ENCODE results near the gene JPH3.

The JPH3 gene

DNA sequence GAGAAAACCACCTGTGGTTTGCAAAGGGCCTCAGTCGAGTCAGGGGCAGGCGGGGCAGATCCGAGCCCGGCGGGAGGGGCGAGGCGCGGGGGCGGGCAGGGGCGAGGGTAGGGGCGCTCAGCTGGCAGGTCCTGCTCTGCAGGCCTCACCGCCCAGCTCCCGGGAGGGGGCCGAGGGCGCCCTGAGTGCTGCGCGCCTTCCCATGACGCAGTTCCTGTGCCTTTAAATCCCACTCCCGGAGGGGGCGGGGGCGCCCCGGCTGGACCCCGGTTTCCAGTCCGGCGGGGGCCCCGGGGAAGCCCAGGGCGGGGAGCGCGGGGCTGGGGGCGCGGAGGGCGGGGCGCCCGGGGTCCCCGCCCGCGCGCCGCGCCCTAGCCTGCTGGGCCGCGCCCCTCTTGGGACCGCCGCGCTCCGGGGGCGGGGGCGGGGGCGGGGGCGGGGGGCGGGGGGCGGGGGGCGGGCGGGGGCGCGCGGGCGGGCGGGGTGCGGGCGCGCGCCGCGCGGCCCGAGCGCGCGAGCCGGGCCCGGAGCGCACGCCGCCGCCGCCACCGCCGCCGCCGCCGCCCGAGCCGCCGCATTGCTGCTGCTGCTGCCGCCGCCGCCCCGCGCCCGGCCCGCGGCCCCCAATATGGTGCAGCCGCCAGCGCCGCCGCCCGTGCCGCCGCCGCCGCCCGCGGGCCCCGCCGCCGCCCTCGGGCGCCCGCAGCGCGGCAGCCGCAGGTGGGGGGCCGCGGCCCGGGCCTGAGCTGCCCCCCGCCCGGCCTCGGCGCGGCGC is at the start of gene JPH3:
Gene JPH3 (plus strand): TSS at position 508 of the 775 bp plus-strand sequence. CDS start 639 bp downstream, outside the sequence.
- FAIRE-seq, result no peak
- no peak for DNase-seq (ENCODE audit: insufficient read length, low spot score)

DNA sequence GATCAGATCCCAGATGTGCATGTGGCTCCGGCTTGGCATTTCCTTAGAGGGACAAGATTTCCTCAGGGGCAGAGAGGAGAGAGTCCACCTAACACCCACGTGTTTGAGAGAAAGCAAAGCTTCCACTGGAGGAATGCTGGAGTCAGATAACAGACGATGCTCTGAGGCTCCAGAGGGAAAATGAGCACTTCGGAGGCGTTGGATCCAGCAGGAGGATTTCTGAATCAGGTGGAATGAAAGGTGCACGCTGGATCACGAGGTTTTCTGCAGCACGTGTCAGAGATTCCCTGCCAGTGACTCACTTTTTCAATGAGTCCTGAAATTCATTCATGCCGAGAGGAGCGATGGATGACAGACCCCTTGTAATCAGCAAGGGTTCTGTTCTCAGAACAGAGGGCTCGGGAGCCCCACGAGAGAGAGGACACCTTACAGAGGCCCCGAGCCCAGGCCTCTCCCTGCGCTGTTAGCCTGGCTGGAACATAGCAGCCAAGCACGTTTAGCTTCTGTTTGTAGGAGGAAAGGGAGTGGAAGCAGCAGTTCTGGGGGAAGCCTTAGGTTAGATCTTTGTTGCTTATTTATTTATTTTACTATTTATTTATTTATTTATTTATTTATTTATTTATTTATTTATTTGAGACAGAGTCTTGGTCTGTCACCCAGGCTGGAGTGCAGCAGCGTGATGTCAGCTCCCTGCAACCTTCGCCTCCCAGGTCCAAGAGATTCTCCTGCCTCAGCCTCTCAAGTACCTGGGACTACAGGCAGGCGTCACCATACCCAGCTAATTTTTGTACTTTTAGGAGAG is 49.3 kb upstream of the JPH3 start:
- no peak for FAIRE-seq
- DNase-seq (ENCODE audit: insufficient read length, low spot score), result no peak

DNA sequence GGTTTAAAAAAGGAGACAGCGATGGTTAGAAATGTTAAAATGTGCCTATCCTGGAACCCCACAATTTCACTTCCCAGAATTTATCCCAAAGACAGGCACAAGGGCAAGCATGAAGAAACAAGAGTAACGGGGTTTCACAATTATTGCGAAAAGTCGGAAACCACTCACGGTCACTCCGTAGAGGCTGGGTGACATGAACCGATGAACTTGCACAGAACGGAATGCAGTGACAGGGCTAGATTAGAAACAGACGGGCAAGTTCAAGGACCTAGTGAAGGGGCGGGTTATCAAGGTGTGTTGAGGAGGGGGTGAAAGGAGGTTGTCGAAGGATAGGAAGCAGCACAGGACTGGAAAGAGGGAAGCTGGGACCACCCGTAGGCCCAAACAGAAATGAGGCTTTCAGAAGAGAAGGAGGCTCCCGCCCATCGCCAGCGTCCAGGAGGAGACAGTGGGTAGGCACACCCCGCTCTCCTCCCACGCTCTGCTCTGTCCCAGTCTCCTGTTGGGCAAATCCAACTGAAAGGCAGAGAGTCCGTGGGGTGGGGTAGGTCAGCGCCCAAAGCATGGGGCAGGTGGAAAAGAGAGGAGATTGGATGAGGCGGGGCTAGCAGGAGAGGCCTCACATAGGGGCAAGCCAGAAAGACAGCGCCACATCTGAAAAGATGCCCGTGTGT is 47.4 kb upstream of the JPH3 start:
- FAIRE-seq (no peak), DNase-seq (ENCODE audit: insufficient read length, low spot score) (no peak)

DNA sequence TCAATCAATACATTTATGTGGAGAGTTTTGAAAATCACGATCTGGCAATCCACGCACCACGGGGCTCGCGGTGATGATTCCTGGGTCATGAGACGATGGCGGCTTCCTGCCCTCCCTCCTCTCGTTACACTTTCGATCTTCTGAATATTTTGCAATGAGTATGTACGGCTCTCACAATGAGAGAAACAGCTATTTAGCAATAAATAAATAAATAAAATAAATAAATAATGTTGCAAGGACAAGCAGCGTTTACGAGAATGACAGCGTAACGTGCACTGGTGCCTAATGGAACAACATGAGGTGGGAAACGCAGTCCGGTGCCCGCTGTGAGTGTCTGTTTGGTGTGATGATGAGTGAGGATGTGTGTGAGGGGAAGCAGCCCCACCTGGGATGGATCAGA is 46.7 kb upstream of the JPH3 start:
- no peak for DNase-seq (ENCODE audit: insufficient read length, low spot score)
- no peak for FAIRE-seq

DNA sequence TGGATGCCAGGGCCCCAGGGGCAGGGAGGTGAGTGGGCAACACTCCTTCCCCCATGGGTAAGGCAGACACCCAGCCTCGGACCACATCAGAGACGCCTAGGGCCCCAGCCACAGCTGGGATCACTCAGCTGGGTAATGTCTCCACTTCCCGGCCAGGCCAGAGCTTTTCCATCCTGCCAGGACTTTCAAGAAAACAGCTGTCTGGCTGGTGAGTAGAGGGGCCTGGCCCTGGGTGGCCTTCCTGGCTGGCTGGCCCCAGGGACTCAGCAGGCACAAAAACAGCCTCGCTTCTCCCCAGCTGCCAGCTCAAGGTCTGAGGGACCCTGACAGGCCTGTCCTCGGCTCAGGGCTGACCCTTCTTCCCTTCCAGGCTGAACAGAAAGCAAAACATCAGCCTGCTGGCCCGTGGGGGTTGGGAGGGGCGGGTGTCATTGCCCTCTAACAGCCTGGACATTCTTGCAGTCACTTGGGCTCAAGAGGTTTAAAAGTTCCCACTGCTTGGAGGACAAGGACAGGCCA is 45.3 kb upstream of the JPH3 start:
- FAIRE-seq (no peak), DNase-seq (ENCODE audit: insufficient read length, low spot score) (no peak)

DNA sequence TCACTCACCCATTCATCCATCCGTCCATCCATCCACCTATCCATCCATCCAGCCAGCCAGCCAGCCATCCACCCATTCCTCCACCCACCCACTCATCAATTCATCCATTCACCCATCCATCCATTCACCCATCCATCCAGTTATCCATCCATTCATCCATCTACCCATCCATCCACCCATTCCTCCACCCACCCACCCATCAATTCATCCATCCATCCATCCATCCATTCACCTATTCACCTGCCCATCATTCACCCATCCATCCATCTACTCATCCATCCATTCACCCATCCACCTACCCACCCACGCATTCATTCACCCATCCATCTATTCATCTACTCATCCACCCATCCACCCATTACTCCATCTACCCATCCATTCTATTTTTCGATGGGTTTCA is 43.6 kb upstream of the JPH3 start:
- no peak for FAIRE-seq
- DNase-seq (ENCODE audit: insufficient read length, low spot score), result no peak

DNA sequence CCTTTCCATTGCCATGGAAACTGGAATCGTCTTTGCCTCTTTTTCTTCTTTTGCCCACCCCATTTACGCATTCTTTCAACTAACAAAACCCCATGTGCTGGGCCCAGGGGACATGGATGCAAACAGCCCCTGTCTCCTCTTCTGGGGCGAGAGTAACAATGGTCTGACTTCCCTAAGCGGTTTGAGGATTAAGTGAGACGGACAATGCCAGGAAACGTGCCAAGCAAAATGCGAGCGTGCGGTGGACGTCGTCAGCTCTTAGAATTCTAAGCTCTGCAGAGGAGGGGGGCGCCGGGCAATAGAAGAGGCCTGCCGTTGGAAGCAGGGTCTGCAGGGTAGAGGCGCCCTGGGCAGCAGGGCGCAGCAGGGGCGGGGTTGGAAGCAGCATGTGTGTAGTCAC is 42.4 kb upstream of the JPH3 start:
- FAIRE-seq, result no peak
- DNase-seq (ENCODE audit: insufficient read length, low spot score), result no peak

DNA sequence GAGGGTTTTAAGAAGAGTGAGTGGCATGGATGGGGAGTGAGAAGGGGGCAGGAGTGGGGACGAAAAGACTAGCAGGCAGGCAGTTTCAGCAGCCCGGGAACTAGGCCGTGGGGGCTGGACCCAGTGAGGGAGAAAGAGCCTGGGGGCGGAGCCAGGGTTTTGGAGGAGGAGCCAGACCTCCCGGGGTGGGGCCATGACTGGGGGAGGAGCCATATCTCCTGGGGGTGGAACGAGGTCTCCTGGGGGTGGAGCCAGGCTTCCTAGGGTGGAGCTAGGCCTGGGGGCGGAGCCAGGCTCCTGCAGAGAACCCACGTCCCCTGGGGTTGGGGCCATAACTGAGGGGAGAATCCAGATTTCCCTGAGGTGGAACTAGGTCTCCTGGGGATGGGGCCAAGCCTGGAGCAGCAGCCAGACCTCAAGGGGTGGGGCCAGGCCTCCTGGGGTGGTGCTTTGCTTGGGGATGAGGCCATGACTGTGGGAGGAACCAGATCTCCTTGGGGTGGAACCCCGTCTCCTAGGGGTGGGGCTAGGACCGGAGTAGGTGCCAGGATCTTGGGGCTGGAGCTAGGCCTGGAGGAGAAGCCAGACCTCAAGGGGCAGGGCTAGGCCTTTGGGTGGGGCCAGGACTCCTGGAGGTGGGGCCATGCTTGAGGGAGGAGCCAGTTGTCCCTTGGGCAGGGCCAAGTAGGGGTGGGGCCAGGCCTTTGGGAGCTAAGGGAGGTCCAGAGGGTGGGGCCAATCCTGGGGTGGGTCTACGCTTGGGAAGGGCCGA is 41.7 kb upstream of the JPH3 start:
- DNase-seq (ENCODE audit: insufficient read length, low spot score) (no peak), FAIRE-seq (no peak)

DNA sequence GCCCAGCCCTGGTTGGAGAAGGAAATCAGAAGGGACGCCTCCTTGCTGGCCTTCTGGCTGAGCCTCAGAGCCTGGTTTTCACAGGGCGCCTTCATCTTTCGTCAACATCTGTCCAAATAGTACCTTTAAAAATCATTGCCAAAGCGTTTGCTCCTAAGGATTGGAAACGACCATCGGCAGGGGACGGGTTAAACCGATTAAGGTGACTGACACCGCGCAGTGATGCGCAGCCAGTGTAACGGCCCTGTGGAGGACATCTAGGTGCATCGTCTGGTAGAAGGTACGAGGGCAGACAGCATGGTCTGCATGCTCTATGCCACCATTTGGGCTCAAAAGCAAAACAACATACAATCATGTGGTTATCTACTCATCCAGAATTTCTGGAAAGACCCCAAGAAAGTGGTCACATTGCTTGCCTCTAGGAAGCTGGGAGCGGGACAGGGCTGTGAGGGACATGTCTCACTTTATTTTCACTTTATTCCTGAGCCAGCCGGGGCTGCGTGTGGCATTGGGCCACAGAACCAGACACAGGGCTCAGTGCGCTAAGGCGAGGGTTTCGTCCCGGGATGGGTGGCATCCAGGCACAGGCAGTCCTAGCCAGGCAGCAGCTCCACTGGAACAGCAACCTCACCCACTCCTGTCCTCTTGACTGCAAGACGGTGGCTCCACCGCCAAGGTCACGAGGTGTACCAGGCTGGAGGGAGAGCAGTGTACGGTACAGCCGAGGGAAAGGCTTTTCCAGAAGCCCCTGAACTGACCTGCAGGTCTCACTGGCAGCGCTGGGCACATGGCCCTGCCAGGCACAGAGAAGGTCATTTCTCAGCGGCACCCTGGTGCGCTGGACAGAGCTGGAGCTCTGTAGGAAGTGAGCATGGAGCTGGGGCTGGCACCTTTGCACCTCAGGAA is 40.9 kb upstream of the JPH3 start:
- FAIRE-seq (no peak), DNase-seq (ENCODE audit: insufficient read length, low spot score) (no peak)

DNA sequence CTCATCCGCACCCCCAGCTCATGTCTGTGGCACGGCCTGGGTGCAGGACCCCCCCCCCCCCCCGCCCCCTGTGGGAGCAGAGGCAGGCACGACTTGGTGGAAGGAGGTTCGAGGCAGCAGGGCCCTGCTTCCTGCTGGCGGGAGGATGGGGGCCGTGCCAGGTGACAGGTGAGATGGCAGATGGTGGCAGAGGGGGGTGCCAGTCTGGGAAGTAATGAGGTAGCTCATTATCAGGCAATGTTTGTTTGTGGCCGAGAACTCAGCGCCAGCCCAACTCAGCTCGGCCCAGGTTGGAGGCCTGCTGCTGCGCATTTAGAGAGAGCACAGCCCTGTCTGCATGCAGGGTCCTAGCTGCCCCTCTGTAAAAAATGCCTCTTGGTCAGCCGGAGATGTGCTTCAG is 40.1 kb upstream of the JPH3 start:
- FAIRE-seq, result no peak
- DNase-seq (ENCODE audit: insufficient read length, low spot score), result no peak

DNA sequence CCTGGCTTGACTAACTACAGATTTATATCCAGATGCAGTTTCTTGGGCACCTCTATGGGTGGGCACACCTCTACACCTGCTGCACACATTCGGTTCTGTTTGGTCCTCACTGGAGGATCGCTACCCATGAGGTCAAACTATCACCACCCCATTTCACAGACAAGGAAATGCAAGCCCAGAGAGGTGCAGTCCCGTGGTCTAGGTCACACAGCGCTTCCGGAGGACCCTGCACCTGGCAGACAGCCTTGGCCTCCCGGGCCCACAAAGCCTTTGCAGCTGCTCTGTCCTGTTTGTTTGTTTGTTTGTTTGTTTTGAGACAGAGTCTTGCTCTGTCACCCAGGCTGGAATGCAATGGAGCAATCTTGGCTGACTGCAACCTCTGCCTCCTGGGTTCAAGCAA is 39.3 kb upstream of the JPH3 start:
- no peak for FAIRE-seq

DNA sequence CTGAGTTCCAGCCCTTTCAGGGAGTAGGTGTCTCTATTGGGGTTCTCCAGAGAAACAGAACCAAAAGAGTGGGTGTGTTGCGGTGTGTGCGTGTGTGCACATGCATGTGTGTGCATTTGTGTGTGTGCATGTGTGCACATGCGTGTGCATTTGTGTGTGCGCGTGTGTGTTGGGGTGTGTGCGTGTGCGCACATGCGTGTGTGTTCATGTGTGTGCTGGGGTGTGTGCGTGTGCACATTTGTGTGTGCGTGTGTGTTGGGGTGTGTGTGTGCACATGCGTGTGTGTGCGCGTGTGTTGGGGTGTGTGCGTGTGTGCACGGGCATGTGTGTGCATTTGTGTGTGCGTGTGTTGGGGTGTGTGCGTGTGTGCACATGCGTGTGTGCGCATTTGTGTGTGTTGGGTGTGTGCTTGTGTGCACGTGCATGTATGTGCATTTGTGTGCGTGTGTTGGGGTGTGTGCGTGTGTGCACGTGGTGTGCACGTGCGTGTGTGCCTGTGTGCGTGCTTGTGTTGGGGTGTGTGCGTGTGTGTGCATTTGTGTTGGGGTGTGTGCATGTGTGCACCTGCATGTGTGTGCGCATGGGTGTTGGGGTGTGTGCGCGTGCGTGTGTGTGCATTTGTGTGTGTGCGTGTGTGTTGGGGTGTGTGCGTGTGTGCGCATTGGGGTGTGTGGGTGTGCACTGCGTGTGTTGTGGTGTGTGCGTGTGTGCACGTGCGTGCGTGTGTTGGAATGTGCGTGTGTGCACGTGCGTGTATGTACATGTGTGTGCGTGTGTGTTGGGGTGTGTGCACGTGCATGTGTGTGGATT is 38.4 kb upstream of the JPH3 start:
- FAIRE-seq (no peak), DNase-seq (ENCODE audit: insufficient read length, low spot score) (no peak)

More for the DNA sequence above, 39.3 kb upstream of the JPH3 start:
- no peak for DNase-seq (ENCODE audit: insufficient read length, low spot score)

DNA sequence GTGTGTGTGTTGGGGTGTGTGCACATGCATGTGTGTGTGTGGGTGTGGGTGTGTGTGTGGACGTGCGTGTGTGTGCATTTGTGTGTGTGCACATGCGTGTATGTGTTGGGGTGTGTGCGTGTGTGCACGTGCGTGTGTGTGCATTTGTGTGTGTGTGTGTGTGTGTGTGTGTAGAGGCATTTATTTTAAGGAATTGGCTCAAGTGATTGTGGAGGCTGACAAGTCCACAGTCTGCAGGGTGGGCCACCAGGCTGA is 37.9 kb upstream of the JPH3 start:
- DNase-seq (ENCODE audit: insufficient read length, low spot score) (no peak), FAIRE-seq (no peak)

DNA sequence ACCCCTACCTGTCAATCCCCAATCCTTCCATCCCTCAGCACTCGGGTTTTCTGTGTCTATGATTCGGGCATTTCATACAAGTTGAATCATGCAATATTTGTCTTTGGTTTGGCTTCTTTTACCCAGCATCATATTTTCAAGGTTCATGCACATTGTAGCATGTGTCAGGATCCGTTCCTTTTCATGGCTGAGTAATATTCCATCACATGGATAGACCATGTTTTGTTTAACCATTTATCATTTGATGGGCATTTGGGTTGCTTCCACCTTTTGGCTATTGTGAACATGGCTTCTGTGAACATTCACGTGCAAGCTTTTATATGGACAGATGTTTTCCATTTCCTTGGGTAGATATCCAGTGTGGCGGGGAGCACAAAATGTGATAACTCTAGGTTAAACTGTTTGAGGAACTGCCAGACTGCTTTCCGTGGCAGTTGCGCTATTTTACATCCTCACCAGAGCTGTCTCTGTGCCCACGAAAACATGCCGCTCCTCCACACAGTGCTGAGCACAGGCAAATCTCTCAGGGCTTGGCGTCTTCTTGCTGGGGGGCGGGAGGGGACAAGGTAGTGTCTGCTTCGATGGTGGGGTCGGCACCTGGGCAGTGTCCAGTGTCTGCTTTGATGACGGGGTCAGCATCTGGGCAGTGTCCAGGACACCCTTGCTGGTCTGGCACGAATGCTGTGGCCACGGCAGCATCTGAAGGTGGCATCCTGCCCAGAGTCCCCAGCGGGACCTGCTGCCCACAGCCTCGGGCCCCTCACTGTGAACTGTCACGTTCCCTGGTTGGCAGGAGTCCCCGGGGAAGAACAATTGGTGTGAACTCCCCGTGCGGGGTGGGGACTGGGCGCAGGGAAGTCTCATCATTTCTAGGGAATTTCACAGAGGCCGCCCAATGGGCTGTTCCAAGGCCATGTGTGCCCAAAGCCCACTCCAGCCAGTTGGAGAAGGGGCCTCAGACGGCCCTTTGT is 32.4 kb upstream of the JPH3 start:
- no peak for FAIRE-seq
- no peak for DNase-seq (ENCODE audit: insufficient read length, low spot score)

DNA sequence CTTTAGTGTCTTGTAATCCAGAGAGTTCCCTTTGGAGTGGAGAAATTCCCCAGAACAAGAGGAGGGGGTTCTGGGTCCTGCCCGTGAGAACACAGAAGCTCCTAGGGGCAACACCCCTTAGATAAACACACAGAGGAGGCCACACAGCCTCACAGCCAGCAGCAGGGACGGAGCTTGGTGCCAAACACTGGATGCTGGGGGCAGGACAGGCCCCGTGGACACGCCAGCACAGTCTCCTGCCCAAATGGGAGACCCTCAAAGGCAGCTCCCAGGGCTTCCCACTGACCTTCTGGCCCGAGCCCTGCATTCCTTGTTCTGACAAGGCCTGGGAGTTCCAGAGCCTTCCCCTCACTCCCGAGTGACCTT is 31.8 kb upstream of the JPH3 start:
- no peak for FAIRE-seq
- no peak for DNase-seq (ENCODE audit: insufficient read length, low spot score)

DNA sequence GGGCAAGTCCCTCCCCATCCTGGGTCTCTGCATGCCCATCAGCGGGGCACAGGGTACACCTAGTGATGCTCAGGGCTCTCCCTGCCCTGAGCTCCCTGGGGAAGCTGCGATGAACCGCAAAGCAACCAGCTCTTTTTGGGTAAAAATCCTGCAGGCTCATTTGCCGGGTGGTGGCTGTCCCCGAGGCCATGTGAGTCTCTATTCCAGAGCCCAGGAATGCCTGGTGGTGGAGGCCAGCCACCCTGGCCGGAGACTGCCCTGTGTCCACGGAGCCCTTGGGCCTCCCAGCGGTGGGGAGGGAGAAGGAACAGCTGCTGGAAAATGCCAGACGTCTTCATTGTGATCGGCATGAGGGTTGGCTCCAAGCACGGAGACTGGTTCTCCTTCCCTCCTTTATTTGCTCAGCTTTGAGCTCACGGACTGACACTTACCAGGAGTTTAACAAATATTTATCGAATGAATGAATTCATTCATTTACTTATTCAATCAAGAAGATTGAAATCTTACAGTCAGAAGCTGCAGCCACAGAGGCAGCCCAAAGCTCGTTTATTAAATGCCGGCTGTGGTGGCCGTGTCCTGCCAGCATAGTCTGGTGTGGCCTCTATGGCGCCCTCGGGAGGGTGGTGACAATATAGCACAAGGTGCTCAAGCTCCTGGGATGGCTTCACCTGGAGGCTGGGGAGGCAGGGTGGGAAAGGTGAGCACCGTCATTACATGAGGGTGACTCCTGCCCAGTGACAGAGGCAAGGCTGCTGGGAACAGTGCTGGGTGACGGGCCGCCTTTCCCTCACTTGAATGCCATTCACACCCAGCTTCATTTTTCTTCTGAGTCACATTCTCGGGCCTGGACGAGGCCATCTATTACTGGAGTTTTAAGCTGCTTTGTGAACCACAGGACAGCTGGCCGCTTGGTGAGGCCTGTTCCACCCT is 31.1 kb upstream of the JPH3 start:
- FAIRE-seq (no peak), DNase-seq (ENCODE audit: insufficient read length, low spot score) (no peak)

DNA sequence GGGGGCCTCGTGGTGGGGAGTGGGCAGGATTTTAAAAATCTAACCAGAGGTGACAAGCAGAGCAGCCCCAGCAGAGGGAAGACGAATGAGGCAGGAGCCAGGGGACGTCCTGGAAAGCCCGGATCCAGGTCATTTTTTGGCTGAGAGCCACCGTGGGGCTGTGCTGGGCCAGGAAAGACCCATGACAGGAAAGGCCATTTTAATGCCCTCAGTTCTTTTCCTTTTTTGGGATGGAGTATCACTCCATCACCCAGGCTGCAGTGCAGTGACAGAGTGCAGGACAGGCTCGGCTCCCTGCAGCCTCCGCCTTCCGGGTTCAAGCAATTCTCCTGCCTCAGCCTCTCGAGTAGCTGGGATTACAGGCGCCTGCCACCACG is 30.5 kb upstream of the JPH3 start:
- FAIRE-seq (no peak), DNase-seq (ENCODE audit: insufficient read length, low spot score) (no peak)
